GM18505 (cell line): ENCODE measurements around the gene TRABD2A.

Experiments
- ATAC-seq: cut with Tn5 transposase; IDR thresholded peaks from one replicate; pipeline ENCODE4 v1.9.1; 2021; ENCODE audit not compliant: unreplicated experiment
- POLR2A ChIP-seq: IDR thresholded peaks from 4 replicates; pipeline ENCODE4 v1.6.1; 2011; ENCODE audit warnings: borderline replicate concordance; ENCODE audit not compliant: insufficient read depth, insufficient read length; ENCODE audit errors: extremely low read depth

Gene TRABD2A

DNA sequence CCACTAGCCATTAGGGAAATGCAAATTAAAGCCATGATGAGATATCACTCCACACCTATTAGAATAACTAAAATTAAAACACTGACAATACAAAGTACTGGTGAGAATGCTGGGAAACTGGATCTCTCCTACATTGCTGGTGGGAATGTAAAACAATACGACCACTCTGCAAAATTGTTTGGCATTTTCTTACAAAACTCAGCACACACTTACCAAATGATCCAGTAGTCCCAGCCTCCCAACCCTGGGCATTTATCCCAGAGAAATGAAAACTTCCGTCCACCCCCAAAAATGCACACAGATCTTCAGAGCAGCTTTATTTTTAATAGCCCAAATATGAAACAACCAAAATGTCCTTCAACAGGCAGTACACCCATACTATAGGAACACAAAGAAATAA is 15.7 kb upstream of the TRABD2A start:
- ATAC-seq, result no peak

DNA sequence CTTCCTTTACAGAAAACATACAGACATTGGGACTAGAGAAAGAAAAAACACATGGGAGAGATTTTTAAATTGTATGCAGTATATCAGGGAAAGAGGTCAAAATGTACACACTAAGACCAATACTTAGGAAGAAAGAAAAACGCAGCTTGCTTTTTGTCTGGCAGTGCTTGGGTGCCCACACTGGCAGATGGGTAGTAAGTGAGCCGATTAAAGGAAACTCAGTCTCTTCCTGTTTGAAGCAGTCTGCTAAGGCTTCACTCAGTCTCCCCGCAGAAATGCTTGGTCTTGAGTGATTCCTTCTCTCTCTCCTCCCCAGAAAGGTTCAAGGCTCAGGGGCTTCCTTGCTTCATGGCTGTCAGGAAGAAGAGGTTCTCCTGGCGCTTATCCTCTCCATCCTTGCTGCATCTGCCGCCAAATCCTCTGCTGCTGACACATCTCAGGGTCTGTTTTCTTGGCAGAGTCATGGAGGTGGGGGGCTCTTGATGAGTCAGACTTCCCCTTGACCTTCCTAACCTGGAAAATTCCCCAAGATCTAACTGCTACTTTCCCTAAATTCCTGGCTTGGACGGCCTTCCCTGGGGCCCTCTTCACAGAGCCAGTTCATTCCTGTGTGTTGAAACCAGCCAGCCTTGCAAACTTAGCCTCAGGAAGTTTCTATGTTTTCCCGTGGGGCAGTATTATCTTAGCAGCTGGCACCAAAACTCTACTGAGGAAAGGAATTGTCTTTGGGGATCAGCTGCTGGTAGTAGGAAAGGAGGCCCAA is 14.1 kb upstream of the TRABD2A start:
- TF ChIP-seq POLR2A, result no peak
- no peak for ATAC-seq

More for the DNA sequence above, 15.7 kb upstream of the TRABD2A start:
- no peak for TF ChIP-seq POLR2A

DNA sequence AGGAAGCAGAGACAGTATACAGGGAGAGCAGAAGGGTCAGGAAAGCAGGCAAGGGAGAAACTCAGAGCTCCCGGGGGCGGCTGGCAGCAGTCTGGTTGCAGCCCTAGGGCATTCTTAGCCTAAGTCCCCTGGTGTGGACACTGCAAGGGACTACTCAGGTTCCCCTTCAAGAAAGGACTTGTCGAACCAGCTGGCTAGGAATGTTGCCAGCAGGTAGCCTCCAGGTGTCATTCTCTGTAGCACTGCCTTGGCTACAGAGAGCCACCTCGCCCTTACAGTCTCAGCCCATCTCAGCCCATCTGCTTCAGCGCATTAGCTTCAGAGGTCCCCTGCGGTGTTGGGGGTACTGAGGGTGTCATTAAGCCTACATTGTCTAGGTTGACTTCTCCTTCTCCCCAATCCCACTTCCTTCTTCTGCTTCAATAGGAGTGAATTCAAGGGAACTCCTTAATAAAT is 13.3 kb upstream of the TRABD2A start:
- no peak for TF ChIP-seq POLR2A
- ATAC-seq, result no peak

DNA sequence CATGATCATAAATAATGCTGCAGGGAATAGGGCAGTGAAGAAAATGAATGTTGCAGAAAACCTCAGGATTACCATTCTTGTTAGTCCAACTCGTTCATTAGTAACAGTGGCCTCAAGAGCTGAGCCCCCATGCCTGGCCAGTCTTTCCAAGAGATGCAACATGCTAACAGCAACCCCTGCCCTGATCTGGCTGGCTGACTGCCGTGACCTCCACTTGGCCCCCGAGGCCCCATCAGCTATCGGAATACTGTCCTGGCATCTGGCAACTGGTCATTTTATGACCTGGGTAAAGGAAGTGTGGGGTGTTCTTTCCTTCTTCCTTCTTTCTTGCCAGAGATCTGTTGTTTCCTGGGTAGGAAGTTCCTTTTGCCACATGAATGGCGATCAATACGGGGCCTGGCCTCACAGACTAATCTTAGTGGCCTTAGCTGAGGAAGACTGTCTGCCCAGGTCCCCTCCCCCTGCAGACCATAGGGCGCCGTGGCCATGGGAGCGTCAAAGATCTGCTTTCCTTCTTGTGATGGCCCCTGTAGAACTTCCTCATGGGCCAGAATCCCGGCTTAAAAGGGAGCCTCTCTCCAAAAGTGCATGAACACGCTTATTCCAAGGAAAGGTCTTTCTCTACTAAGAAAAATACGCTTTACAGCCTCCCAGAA is 10.6 kb upstream of the TRABD2A start:
- no peak for TF ChIP-seq POLR2A
- ATAC-seq, result no peak

DNA sequence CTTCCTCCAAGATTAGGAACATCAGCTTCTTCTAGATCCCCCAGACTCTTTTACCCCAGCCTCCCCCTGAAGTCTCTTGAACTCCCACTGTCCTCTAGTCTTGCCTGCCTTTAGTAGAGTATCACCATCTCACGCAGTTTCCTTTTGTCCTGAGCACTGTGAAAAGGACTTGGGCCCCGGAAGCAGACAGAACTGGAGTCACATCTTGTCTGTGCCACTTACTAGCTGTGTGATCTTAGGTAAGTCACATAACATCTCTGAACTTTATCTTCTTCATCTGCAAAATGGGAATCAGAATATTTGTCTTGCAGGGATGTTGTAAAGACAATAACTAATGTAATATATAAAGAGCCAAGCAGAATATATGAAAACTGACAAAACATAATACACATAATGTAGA is 8.4 kb upstream of the TRABD2A start:
- ATAC-seq, result no peak

DNA sequence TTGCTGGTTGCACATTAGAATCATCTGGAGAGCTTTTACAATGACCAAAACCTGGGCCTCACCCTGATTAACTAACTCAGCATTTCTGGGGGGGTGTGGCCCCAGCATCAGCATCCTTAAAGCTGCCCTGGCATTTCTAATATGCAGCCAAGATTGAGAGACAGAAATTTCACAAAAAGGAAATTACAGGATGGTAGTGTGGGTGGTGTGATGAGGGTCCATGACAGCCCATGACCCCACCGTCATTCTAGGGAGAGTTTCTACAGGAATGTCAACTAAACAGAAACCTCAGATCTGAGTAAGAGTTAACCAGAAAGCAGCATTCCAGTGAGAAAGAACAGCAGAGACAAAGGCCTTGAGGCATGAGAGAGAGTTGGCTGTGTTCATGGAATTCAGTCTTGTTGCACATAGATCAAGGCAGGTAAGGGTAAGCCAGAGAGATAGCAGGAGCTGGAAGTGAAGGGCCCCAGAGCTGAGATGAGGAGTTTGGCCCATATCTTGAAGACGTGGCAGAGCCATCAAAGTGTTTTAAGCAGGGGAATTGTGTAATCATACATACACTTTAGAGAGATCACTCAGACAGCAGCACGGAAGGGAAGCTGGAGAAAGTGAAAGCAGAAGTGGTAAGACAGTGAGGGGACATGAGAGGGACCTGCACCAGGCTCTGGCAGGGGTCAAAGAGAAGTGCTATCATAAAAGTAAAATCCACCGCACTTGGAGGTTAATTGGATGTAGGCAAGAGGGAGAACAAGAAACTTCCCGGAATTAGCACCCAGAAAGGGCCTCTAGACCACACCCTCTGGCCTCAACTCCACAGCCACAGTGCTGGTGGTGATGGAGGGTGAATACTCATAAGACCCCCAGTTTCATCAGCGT is 7.8 kb upstream of the TRABD2A start:
- peak; percentile 99 for ATAC-seq
- peak; percentile 35 for TF ChIP-seq POLR2A

More for the DNA sequence above, 8.4 kb upstream of the TRABD2A start:
- TF ChIP-seq POLR2A, result no peak

DNA sequence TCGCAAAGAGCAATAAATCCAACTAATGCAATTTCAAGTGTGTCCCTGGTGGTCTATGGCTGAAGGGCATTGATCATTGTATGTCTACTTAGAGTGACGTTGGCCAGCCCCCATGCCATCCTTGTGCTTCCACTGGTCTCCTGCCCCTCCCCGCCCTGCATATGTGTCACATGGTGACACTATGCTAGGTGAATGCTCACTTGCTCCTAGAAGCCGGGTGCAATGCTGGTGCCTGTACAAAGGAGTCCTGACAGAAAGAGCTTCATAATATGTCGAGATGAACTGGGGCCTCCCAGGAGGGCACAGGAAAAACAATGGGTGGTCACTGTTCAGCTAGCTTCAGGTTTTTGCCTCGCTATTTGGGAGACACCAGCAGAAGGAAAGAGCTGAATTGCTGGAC is 5.9 kb upstream of the TRABD2A start:
- TF ChIP-seq POLR2A, result no peak
- ATAC-seq, result no peak

DNA sequence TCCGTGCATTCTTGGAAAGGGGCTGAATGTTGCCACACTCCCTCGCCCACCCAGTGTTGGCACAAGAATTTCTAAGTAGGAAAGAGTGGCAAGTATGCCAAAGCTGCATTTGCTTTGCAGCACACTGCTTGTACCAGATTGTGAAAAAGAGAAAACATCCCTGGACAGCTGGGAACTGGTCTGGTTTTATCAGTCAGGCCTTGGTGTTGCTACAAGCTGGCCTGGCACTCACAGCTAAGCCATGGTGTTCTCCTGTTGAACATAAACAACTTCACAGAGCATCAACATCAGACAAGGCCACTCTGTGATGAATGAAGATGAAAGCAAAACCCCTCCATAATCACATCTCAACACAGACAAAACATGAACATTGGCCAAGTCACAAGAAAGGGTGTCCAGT is 4.2 kb upstream of the TRABD2A start:
- no peak for ATAC-seq
- TF ChIP-seq POLR2A, result no peak

DNA sequence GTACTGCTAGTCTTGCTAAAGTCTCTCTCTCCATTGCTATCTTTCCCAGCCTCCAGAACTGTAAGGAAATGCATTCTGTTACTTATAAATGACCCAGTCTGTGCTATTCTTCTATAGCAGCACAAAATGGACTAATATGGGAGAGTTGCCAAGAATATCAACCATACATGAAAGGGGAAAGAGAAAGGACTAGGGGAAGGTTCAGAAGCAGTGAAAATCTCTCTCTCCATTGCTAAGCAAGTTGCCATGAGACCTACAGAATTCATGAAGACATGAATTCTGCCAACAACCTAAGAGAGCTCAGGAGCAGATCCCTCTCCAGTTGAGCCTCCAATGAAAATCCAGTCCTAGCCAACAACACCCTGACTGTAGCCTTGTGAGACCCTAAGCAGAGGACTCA is 3.6 kb upstream of the TRABD2A start:
- TF ChIP-seq POLR2A, result no peak
- no peak for ATAC-seq

DNA sequence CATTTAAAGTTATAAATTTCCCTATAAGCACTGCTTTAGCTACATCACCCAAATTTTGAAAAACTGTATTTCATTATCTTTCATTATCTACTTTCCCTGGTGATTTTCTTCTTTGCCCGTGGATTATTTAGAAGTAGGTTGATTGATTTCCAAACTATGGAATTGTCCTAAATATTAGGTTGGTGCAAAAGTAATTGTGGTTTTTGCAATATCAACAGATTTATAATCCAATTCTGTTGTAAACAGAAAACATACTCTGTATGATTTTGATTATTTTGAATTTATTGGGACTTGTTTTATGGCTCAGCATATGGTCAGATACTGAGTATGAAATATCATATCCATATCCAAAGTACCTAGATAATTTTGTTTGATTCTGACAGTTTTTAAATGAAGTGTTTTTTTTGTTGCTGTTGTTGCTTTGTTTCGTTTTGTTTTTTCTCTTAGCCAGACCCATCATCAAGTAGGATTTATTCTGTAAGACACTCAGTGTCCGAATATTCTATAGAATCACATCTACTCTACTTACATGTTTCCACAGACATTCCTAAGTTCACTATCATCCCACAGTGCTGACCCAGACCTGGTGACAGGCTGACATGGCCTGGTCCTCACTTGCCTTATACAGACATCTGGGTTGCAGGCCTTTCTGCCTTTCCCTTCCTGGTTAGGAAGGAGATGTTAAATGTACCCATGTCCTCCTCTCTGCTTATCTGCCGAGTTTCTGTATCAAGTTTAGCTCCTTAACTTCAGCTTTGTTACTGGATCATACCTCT is 2.1 kb upstream of the TRABD2A start:
- TF ChIP-seq POLR2A, result no peak
- no peak for ATAC-seq

DNA sequence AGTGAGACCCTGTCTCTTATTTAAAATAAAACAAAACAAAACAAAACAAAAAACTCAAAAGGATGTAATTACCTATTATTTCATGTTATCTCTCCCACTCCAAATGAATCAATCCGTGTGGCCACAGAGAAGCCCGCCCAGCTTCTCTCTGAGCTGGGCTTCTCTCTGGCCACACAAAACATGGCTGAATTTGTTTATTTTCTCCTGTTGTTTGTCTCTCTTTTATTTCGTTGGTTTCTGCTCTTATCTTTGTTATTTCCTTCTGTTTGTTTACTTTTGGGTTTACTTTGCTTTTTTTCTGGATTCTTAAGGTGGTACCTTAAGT is 1.5 kb upstream of the TRABD2A start:
- ATAC-seq, result no peak

DNA sequence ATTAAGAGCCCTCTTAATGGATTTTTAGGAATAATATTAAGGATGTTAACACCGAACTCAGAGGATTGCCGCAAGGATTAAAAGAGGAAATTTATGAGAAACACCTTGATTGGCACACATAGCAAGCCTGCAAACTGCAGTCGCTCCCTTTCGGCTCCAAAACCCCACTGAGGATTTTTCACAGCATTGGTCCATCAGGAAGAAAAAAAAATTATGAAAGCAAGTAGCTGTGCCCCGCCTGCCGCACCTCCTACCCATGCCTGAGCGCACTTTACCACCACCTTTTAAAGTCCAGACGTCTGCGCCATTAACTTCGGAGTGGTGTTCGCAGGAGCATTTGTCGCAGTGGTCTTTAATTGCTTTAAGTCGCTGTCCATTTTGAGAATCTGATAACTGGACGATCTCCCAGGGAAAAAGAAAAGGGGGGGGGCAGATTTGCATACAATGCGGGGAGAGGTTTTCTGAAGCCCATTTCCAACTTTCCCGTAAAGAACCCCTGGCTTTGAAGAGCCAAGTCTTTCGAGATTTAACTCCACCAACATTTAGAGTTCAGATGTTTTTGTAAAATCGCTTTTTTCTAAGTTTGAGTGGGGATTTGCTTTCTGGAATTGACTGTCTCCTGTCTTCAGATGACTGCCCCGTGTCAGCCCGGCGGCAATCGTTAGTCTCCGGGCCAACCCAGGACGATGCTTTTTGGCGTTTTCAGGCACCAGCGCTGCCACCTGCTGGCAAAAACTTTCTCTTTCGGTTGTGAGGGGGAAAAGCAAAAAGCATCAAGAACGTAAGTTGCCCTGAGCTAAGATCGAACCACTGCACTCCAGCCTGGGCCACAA is 913 bp upstream of the TRABD2A start:
- ATAC-seq, result peak; percentile 53
- no peak for TF ChIP-seq POLR2A

More for the DNA sequence above, 1.5 kb upstream of the TRABD2A start:
- TF ChIP-seq POLR2A, result no peak
